GM19023 (cell line): ENCODE measurements around the gene ARSI.

Source experiments
- ATAC-seq: cut with Tn5 transposase; IDR thresholded peaks from one replicate; pipeline ENCODE4 v1.9.1; 2021; ENCODE audit warnings: mild to moderate bottlenecking, moderate library complexity; ENCODE audit not compliant: unreplicated experiment

The ARSI gene

DNA sequence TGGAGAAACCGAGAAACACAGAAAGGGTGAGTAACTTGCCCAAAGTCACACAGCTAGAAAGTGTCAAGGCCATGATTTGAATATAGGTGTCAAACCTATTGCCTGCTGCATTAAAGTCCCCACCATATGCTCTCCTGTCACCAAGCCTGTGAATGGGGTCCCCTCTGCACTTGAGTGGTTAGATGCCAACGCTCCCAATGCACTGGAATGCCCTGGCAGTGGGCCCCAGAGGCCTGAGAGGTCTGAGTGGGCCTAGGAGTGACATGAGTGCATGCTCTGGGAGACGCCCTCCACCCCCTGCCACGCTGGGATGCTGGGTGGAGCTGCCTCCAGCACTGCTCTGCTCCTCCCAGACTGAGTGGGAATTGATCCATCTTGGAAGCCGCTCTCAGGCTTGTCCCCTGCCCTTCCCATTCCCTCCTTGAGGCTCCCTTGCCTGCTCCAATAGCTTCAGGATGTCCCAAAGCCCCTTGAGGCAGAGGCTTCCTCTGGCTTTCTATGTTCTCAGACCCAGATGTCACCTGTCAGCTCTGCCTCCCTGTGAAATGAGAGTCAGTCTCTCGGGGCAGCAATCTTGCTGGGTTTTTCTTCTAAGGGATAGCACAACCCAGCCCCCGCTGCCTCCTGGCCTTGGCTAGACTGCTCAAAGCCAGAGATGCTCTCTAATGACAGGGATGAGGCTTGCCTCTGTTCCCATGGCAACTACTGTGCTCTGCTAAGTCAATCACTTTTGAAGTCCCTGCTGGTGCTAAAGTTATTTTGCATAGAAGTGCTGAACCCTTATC lies 6.6 kb upstream of the ARSI start:
- no peak for ATAC-seq

GRCh38 chr5:150307617-150308426 lies 5.1 kb upstream of the ARSI start:
- no peak for ATAC-seq

DNA sequence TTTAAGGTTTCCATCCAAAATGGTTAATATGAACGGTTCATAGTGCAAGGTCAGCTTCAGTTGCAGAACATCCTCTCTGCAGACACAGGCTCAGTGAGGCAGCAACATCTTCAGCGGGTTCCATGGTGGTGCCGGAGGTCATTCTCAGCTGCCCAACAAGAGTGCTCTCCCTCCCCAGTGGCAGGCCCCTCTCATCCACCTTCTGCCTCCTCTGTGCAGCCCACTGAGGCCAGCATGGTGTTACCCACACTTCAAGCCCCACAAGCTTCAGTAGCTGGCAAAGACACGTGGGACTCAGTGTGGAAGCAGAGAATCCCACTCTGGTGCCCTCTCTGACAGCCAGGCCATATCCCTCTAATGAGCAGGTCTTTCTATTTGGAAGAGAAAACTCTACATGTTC lies 4.1 kb upstream of the ARSI start:
- no peak for ATAC-seq

GRCh38 chr5:150305557-150305956 lies 2.9 kb upstream of the ARSI start:
- ATAC-seq: no peak

GRCh38 chr5:150305095-150305494 lies 2.4 kb upstream of the ARSI start:
- no peak for ATAC-seq

GRCh38 chr5:150304481-150305081 lies 1.9 kb upstream of the ARSI start:
- no peak for ATAC-seq

DNA sequence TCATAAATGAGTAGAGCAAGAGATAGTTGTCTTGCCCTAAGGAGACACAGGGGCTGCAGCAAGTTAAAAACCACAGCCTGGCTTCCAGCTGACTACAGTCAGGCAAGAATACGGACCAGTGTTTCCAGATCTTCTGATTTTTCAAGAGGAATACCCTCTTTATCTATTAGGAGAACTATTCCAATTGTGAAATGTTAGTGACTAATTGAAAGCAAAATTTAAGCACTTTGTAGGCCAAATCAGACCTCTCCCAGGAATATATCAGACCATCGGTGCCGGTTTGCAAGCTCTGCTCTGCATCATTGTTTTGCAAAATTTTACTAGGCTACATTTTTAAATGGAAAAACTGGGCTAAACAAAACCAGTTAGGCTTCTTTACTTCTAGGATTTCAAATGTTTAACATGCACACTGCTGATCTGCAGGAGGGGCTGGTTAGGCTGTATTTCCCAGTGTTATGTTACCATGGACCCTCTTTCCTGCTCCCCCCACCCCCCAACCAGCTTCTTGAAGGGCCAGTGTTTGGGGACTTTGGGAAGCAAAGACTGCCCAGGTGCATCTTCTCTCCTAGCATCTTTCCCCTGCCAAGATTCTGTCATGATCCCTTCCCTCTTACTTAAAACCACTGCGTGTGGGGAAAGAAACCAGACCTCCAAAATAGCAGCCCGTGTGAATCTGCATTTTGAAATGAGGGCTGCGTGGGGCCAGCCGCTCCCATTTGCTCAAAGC lies 1.1 kb upstream of the ARSI start:
- ATAC-seq: no peak

DNA sequence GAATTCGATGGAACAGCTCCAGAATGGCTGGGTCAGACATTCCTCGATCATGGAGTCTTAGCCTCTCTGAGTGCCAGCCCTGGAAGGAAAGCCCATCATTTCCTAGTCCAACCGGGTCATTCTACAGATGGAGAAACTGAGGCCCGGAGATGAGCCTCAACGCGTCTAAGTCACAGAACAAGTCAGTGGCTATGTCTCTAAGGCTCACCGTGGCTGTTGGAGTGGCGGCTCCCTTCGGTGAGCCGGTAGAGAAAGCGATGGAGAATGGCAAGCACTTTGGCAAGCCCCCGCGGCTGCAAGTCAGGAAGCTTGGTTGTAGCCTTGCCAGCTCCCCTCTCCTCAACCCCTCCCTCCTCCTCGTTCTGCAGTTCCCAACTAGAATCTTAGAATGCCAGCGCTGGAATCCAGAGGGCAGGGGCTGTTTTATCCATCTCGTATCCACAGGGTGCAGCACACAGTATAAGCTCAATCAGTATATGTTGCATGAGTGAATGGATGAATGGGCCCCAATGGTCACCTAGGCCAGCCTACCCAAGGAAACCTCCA lies 438 bp upstream of the ARSI start:
- no peak for ATAC-seq

GRCh38 chr5:150301901-150302300 lies 804 bp downstream of the ARSI start:
- no peak for ATAC-seq

- no peak for ATAC-seq
Measured at GRCh38 chr5:150301170-150301505, 1.6 kb downstream of the ARSI start.

DNA sequence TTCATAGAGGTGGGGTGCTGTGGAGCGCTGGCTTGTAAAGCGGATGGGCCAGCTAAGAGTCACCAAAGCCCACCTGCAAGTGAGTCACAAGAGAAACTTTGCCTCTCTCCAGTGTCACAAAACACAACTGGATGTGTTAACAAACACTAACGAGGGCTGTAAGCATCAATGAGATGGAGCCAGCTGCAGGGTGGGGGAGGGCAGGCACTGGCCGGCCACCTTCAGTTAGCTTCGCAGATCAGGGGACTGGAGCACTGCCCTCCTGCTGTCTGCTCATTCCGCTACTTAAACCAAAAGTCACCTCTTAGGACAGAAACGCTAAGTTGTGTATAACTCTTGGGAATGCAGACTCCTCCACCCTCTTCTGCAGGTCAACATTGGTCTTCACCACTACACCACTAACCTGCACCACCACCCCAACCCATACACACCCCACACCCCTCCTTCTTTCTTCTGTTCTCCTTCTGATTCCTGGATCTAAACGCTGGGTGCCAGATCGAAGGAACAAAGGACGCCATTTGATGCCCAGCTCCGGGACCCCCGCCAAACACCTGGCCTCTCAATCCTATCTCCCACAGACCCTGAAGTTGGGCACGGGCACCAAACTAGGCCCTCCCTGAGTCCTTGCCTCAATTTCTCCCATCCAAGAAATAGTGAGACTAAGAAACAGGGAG lies 2.1 kb downstream of the ARSI start:
- ATAC-seq: no peak

DNA sequence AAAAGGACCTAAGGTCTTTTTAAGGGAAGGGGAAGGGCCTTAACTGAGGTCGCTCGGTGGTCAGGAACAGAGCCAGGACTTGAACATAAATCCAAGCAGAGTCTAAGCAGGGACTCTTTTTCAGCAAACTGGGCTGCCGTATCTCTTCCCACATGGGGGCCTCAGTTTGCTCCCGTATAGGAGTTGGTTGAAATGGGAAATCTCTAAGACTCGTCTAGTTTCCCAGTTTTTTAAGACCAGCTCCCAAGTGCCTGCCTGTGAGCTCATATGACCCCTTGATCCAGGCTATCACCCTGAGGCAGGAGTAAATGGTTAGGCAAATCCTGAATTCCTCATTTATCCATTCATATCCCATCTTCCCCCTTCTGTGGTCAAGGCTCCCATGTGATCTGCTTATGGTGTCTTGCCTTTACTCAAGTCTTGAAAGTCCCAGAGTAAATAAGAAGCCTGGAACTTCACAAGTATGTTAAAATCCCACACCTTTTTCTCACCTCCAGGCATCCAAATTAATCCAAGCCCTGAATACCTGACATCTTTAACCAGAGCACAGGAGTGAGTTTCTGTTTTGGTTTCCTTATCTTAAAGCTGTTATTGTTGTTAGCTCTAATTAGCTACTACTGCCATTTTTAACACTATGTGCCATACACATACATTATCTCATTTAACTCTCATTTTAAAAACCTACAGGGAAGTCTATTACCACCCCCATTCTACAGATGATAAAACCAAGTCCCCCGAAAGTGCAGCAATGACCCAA lies 3.0 kb downstream of the ARSI start:
- ATAC-seq: no peak

DNA sequence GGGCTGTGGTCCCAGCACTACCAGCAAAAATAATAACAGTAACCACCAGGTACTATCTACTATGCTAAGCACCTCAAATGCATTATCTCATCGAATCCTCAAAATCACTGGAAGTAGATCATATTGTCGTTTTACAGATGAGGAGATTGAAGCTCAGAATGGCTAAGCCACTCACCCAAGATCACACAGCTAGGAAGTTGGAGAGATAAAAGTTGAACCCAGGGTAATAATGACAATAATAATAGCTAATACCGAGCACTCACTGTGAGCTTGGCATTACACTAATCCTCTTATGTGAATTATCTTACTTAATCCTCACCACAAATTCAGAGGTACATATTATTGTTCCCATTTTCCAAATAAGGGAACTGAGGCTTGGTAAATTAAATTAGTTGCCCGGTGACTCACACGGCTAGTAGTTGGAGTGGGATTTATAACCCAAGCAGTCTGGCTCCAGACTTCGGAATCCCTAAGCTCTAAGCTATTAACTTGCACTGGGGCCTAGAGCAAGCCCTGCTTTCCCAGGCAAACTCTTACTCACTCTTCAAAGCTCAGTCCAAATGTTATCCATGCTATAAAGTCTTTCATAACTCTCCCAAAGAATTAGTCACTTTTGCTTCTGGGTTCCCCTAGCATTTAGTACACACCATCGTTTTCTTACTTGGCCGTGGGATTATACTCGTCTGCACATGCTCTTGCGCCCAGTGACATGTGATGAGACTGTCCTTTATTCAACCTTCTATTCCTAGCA lies 3.8 kb downstream of the ARSI start:
- ATAC-seq: no peak

DNA sequence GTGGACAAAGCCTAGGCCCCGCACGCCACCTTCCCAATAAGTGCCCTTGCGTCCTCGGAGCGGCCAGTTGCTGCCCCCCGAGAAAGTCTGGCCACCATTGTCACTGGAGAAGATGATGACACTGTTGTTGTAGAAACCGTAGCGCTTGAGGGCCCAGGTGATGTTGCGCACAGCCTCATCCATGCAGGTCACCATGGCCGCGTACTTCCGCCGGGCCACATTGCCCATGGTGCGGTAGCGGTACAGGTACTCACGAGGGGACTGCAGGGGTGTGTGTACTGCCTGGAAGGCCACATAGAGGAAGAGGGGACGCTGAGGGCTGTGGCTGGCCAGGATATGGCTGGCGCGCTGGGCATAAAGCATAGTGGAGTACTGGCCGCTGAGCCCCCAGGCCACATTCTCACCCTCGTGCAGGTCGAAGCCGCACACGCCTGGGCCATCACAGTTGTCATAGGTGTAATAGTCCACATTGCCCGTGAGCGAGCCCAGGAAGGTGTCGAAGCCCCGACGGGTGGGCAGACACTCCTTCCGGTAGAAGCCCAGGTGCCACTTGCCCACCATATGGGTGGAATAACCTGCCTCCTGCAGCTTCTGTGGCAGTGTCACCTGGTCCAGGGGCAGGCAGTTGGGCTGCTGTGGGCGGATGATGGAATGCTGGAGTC lies 4.6 kb downstream of the ARSI start:
- ATAC-seq: no peak

DNA sequence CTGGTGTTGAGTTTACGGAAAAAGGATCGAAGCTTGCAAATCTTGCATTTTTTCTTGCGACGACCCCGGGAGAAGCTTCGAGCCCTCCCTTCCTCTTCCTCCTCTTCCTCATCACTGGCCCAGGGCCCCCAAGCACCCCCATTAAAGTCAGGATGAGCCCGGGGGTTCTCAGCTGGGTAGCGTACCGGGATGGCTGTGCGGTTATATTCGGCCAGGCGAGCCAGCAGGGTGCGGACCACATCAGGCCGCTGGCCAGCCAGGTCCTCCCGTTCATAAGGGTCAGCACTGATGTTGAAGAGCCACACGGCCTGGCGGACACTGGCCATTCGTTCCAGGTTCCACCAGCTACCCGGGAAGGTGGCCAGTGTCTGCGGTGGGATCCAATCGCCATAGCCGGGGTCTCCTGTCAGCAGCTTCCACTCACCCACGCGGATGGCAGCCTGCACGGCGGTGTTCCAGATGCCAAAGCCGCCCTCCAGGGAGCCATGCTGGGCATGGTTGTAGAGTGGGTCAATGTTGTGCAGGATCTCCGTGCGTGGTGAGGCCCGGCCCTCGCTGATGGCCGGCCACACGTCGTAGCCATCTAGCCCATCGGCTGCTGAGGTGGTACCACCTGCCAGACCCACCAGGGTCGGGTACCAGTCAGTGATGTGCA lies 5.3 kb downstream of the ARSI start:
- no peak for ATAC-seq

DNA sequence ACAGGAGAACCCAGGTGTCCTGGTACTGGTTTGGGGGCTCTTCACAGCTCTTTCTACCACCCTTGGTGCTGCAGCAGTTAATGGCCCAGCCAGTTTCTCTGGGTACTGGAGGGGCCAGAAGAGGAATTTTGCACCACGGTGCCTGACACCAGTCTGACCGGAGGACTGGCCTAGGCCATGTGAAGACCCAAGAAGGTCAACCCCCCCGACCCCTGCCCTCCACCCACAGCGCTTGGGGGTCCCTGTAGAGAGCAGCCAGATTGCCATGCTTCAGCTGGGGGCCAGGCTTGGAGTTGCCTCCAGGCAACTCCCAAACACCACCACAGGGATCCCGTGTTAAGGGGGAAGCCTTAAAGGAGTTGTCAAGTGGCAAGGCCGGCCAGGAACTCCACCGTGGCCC lies 6.2 kb downstream of the ARSI start:
- no peak for ATAC-seq

GRCh38 chr5:150295741-150296486 lies 6.8 kb downstream of the ARSI start:
- no peak for ATAC-seq
